Measurements from ENCODE around the gene LAMA5.

DNA sequence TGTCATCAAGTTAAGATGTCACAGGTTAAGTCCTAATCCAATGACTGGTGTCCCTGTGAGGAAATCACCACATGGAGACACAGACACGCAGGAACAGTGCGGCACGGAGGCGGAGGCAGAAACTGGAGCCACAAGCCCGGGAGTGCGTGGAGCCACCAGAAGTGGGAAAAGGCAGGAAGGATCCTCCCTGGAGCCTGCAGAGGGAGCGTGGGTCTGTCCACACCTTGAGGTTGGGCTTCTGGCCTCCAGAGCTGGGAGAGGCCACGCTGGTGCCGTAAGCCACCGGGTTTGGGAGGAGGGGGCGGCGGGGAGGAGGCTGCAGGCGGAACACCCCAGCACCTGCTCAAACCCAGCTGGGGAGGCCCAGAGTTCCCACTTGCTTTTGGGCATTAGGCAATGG lies 36.2 kb upstream of the LAMA5 start:
- TF ChIP-seq, protein P1, sequence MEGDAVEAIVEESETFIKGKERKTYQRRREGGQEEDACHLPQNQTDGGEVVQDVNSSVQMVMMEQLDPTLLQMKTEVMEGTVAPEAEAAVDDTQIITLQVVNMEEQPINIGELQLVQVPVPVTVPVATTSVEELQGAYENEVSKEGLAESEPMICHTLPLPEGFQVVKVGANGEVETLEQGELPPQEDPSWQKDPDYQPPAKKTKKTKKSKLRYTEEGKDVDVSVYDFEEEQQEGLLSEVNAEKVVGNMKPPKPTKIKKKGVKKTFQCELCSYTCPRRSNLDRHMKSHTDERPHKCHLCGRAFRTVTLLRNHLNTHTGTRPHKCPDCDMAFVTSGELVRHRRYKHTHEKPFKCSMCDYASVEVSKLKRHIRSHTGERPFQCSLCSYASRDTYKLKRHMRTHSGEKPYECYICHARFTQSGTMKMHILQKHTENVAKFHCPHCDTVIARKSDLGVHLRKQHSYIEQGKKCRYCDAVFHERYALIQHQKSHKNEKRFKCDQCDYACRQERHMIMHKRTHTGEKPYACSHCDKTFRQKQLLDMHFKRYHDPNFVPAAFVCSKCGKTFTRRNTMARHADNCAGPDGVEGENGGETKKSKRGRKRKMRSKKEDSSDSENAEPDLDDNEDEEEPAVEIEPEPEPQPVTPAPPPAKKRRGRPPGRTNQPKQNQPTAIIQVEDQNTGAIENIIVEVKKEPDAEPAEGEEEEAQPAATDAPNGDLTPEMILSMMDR (IDR thresholded peaks at IDR 0.05; ENCODE audit: poor library complexity): no peak
- no peak for TF ChIP-seq EZH2phosphoT487 (IDR thresholded peaks at IDR 0.05; ENCODE audit: low read depth, severe bottlenecking, unreplicated experiment)
